Stimulated activated CD8-positive, alpha-beta memory T cell treated with anti-CD3 and anti-CD28 coated beads, Interleukin-2, amount 100 ng/mL, for 1 hour (primary cell): Measurements from ENCODE around the gene ACAA1.
"Not testable (repeated sequence)": the region's sequence is repeated elsewhere in the genome, so short reads cannot be mapped to it uniquely, and the experiment has no call there.

Source experiments
- DNase-seq, 2 donors: peaks; one replicate each; pipeline ENCODE4 v3.0.0-alpha.2; 2020; ENCODE audit warnings: low read depth in 2 of 2

Gene ACAA1

DNA sequence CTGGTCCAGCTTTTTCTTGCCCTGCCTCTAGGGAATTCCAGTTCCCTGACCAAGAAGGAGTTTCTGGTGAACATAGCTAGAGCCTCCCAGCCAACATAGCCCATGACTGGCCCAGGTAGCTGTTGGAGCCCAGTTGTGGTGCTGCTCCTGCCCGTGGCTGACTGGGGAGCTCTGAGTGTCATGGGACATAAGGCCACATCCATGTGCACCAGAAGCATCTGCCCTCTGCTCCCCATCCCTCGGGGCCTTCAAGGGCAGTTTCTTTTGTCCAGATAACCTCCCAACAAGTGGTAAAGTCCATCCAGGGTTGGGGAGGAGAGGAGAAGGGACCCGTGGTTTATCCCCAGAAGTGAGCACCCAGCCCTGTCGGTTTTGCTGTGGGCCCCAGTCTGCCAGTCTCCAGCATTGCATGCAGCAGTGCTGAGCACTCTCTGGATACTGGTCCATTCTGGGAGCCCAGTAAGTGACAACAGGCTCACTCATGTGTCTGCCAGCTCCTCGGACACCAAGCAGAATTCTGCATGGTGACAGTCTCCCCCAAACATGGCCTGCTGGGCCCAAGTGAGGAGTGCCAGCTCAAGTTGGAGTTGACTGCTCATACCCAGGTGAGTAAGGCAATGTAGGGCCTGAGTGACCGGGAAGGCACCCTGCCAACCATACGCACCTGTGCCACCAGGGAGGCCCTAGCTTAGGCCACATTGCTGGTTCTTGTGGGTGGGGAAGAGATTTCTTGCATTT, 28.8 kb downstream of the ACAA1 start:
- no peak for DNase-seq

DNA sequence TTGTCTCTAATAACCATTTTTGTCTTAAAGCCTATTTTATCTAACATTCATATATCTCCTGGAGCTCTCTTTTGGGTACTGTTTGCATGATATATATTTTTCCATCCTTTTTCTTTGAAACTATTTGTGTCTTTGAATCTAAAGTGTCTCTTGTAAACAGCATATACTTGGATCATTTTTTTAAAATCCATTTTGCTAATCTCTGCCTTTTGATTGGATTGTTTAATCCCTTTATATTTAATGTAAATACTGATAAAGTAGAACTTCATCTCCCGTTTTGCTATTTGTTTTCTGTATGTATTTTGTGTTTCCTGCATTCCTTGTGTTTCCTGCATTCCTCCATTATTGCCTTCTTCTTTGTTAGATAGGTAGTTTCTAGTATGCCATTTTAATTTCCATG, 31.4 kb downstream of the ACAA1 start:
- DNase-seq = no peak

DNA sequence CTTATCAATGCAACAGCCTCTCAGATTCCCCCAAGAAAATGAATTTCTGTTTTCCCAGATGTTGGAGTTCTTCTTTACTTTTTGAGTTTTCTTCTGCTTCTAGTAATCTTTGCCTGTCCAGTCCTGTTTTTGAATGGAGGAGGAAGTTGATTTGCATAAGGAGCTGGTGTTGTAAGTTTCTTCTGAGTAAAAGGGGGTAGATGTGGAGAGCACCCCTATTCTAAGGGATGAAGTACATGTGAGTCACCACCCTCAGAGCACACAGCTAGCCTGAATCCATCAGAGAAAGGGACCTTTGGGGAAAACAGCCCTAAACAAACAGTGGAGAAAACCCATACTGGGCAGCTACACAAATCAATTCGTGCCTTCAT, 34.5 kb downstream of the ACAA1 start:
- DNase-seq = no peak

DNA sequence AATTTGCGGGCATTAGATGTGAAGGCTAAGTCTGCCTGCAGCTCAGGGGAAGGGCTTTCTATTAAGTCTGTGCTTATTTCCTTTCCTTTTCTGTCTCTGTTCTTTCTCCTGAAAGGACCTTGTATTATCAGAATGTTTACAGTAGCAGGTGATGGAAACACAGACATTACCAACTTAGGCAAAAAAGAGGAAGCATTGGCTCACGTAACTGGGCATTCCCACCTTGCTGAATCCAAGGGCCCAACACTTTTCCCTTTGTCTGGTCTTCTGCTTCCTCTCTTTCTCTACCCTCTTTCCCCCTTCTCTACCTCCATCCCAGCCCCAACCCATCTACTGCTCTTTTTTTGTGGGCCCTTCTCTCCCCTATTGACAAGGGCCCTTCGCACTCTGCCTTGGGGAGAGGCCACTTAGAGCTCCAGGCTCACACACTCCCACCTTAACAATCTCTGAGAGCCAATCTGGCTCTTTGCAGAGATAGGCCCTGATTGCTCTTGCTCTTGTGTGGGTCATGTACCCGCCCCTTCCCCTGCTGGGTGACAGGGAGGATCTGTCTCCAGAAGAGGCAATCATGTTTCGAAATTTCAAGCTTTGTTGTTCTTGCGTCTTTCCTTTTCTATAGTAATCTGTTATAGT, 35.0 kb downstream of the ACAA1 start:
- no peak for DNase-seq

DNA sequence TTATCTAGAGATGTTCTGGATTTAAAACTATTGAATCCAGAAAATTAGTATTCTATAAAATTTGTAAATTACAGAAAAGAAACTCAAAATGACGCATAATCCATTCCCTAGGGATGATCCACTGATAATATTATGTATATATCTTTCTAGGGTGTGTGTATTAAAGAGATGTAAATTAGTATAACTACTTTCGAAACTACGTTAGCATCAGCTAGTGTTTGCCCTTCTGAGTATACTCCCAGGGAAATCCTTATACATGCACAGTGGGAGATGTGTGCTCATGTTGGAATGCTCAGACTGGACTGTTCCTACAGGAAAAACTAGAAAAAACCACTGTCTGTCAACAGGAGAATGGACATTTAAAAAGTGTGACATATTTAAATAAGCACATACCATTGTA, 36.4 kb downstream of the ACAA1 start:
- no peak for DNase-seq

GRCh38 chr3:38099518-38099917, 37.4 kb downstream of the ACAA1 start:
- no peak for DNase-seq

GRCh38 chr3:38098376-38098723, 38.6 kb downstream of the ACAA1 start:
- no peak for DNase-seq

DNA sequence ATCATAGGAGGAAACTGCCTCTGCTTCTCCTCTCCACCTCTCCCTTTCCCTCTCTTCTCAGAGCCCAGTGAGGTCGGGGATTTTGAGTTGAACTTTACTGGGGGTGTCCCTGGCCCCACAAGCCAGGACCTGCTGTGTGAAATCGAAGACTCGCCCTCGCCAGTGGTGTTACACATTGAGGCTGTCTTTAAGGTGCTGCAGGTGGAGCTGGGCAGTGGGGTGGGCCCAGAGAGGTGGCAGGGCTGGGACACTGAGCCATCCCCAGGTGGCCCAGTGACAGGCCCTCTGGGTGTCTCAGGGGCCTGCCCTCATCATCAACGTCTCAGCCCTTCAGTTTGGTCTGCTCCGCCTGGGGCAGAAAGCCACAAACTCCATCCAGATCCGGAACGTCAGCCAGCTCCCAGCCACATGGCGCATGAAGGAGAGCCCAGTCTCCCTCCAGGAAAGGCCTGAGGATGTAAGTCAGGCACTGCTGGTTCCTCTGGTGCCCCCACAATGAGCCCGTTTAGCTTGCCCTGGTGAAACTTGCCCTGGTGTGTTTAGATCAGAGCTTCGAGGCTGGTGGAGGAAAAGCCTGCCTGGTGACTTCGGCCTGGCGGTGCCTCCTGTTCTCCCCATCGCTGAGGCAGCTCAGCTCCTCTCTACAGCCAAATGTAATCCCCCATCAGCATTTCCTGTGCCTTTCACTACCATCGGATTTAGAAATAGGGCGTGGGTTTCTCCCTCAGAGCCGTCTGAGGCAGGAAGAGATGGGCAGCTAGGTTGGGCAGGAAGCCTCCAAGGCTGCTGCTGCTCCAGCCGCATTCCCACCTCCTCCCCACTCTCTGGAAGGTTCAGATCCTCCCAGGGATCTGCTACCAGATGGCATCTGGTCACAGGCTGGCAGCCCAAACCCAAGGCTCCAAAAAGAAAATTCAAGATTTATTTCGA, 39.2 kb downstream of the ACAA1 start:
- DNase-seq = no peak

DNA sequence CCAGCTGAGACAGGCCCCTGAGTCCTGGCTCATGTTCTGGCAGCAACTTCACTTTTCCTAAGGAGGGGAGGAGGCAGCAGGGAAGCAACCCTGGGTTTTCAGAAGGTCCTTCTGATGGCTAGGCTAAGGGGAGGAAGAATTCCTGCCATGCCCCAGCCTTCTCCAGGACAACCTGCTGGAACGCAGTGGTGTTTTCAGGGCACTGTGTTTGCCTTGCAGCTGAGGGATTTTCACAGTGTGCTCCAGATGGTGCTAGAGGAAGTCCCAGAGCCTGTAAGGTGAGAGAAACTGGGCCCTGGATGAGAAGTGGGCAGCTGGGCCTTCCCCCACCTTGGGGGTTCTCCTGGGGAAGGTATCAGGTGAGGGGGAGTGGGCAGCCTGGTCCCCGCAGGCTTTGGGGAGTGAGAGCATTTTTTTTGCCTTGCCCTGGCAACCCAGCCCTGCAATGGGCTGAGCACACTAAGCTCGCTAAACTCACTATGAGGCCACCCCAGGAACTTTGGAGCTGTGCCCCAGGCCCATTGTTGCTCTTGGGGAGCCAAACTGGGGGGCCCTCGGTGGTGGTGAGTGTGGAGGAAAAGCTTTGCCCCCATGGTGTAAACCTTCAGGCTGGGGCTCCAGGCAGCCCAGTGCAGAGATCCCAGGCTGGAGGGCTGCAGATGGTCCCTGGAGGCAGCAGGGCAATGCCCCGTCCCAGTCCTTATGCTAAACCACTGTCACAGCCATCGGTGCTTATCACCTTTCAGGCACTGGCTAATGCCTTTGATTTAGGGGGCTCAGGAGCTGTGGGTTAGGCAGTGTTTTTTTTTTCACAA, 41.1 kb downstream of the ACAA1 start:
- DNase-seq = no peak

GRCh38 chr3:38094999-38095398, 41.9 kb downstream of the ACAA1 start:
- DNase-seq = no peak

DNA sequence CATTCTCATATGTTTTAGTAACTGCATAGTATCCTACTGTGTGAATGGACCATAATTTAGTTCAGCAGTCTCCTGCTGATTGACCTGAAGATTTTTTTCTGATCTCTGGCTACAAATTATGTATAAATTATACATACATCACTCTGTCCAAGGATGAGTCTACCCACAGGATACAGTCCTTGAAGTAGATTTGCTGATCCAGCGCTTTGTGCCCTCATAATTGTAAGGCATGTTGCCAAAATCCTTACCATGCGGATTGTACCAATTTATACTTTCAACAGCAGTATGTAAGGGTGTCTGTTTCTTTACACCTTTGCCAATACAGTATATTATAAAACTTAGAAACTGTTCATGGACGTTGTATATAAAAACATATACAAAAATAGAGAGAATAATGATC, 46.5 kb downstream of the ACAA1 start:
- no peak for DNase-seq

- no peak for DNase-seq
Measured at GRCh38 chr3:38089163-38089562, 47.8 kb downstream of the ACAA1 start.

DNA sequence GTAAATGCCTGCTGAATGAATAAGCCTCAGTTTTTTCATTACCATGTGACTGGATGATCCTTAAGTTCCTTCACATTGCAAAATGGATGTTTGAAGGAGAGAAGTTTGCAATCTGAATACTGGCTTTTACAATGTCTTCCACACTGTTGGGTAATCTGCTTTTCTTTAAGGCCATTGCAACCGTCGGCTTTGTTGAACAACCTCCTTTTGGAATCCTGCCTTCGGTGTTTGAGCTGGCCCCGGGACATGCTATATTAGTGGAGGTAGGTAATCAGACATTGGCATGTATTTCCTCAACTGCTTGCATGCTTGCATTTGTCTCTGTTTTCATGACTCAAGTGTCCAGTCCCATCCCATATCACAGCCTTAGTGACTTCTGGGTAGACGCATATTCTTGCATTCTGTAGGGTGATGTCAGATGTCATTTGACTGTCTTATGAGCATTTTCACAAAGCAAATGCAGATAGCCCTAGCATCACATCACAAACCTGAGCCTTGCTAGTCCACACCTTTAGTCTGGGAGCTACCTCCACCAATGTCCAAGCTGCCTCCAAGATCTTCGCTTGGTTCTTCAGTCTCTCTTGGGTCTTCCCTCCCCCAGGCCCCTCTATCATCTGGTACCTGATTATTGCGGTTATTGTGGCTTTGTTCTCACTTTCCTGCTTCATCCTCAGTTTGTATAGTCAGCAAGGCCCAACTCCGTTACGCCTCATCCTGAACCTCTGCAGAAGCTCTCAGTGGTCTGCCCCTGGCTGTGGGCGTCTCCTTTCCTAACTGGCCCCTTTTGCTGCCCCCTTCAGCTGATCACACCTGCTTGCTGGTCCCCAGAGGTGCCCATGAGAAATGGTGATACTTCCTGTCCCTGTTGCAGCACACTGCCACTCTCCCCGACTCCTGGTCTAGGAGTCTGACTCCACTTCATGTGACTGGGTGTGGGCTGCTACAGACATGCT, 48.5 kb downstream of the ACAA1 start:
- DNase-seq = no peak

GRCh38 chr3:38087278-38087677, 49.6 kb downstream of the ACAA1 start:
- DNase-seq = not testable (repeated sequence)

- DNase-seq = no peak
Measured at GRCh38 chr3:38086496-38086895, 50.4 kb downstream of the ACAA1 start.

DNA sequence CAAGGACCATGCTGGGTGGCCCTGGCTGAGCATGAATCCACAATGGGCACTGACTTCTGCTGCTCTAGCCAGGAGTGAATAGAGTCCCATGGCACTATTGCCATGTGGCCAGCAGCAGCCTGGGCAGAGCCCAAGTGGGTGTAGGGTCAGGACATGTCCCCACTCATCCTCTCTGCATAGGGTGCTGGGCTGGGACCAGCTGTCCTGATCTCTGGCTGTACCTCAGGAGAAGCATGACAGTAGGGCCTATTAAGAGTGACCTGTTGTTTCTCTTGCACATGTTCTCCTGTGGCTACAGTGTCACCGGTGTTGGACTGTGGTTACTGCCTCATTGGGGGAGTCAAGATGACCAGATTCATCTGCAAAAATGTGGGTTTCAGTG, 51.0 kb downstream of the ACAA1 start:
- no peak for DNase-seq

GRCh38 chr3:38085311-38085942, 51.5 kb downstream of the ACAA1 start:
- DNase-seq = no peak

- DNase-seq = no peak
Measured at GRCh38 chr3:38084334-38085310, 52.3 kb downstream of the ACAA1 start.

DNA sequence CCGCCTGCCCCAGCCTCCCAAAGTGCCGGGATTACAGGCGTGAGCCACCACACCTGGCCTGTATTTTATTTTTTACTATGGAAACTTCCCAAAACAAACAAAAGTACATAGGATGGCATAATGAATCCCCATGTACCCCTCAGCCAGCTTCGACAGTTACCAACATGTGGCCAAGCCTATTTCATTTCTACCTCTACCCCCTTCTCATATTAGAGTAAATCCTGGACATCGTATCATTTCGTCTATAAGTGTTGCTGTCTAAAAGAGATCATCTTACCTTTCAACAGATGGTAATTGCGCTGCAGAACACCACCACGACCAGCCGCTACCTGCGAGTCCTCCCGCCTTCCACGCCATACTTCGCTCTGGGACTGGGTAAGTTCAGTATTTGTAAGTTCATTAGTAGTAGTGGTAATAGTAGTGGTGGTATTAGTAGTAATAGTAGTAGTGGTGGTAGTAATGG, 53.0 kb downstream of the ACAA1 start:
- DNase-seq = no peak
